ENCODE results near the gene KRTAP5-5. TPM values are rescaled to one million over a fixed set of nuclear protein-coding genes. Genes with fewer than 3 reads are reported as not detected.
A peak's percentile ranks its signal among the peaks of the same experiment; 100 is the strongest.
"Not testable (repeated sequence)": the region's sequence is repeated elsewhere in the genome, so short reads cannot be mapped to it uniquely, and the experiment has no call there.

The KRTAP5-5 gene
- polyA plus RNA-seq, 1 donor, result not detected

- not testable (repeated sequence) for DNase-seq
These were observed 22.3 kb upstream of the KRTAP5-5 start for GRCh38 chr11:1607156-1607845.

- not testable (repeated sequence) for DNase-seq
These were observed 21.7 kb upstream of the KRTAP5-5 start for GRCh38 chr11:1607901-1608300.

- DNase-seq, result no peak
These were observed 21.2 kb upstream of the KRTAP5-5 start, which contains the start of gene KRTAP5-3 for GRCh38 chr11:1608363-1608762. Gene KRTAP5-3 (minus strand): TSS chr11:1608463. CDS start chr11:1608385, 78 bp downstream.

- DNase-seq, result no peak
These were observed 11.3 kb upstream of the KRTAP5-5 start for GRCh38 chr11:1618231-1618630.

GRCh38 chr11:1619449-1619848 is 10.1 kb upstream of the KRTAP5-5 start:
- no peak for DNase-seq

GRCh38 chr11:1622086-1622485 is 7.5 kb upstream of the KRTAP5-5 start, which contains the start of gene KRTAP5-4:
Gene KRTAP5-4 (minus strand): TSS chr11:1622138. CDS start chr11:1622093, 45 bp downstream.
- no peak for DNase-seq

GRCh38 chr11:1623716-1624115 is 5.9 kb upstream of the KRTAP5-5 start:
- DNase-seq, result no peak

- DNase-seq, result no peak
These were observed 5.0 kb upstream of the KRTAP5-5 start for GRCh38 chr11:1624621-1625020.

GRCh38 chr11:1625541-1625940 is 4.0 kb upstream of the KRTAP5-5 start:
- no peak for DNase-seq

GRCh38 chr11:1628506-1629325 is 859 bp upstream of the KRTAP5-5 start:
- DNase-seq, result peak; percentile 47

GRCh38 chr11:1630271-1630670 is 696 bp downstream of the KRTAP5-5 start:
- DNase-seq, result no peak

GRCh38 chr11:1631066-1631568 is 1.5 kb downstream of the KRTAP5-5 start:
- no peak for DNase-seq

GRCh38 chr11:1632053-1632714 is 2.6 kb downstream of the KRTAP5-5 start:
- no peak for DNase-seq

GRCh38 chr11:1633864-1634263 is 4.3 kb downstream of the KRTAP5-5 start:
- DNase-seq, result no peak

- no peak for DNase-seq
These were observed 6.8 kb downstream of the KRTAP5-5 start for GRCh38 chr11:1636291-1636950.

- no peak for DNase-seq
These were observed 8.1 kb downstream of the KRTAP5-5 start for GRCh38 chr11:1637628-1638027.

- DNase-seq, result no peak
These were observed 8.8 kb downstream of the KRTAP5-5 start for GRCh38 chr11:1638344-1638743.

- no peak for DNase-seq
These were observed 9.6 kb downstream of the KRTAP5-5 start for GRCh38 chr11:1639102-1639620.

- DNase-seq, result no peak
These were observed 10.1 kb downstream of the KRTAP5-5 start for GRCh38 chr11:1639666-1640065.

- DNase-seq, result no peak
These were observed 10.7 kb downstream of the KRTAP5-5 start for GRCh38 chr11:1640076-1640946.

GRCh38 chr11:1641096-1641495 is 11.5 kb downstream of the KRTAP5-5 start:
- no peak for DNase-seq

Data from hindlimb muscle (tissue), 1 donor.